GM21381 (cell line): ENCODE results near the gene ATF7.

Source experiments
- ATAC-seq: cut with Tn5 transposase; IDR thresholded peaks from one replicate; pipeline ENCODE4 v1.9.1; 2021; ENCODE audit warnings: mild to moderate bottlenecking, moderate library complexity; ENCODE audit not compliant: unreplicated experiment

Gene ATF7

GRCh38 chr12:53532524-53533445 lies 93.4 kb downstream of the ATF7 start:
- no peak for ATAC-seq

GRCh38 chr12:53532021-53532420 lies 94.2 kb downstream of the ATF7 start:
- no peak for ATAC-seq

- no peak for ATAC-seq
These were observed 95.3 kb downstream of the ATF7 start for GRCh38 chr12:53530920-53531319.

- no peak for ATAC-seq
These were observed 96.1 kb downstream of the ATF7 start for GRCh38 chr12:53530061-53530460.

- no peak for ATAC-seq
These were observed 101.7 kb downstream of the ATF7 start for GRCh38 chr12:53524476-53524875.

GRCh38 chr12:53523131-53523530 lies 103.1 kb downstream of the ATF7 start:
- no peak for ATAC-seq

GRCh38 chr12:53518381-53518780 lies 107.8 kb downstream of the ATF7 start:
- ATAC-seq = no peak

GRCh38 chr12:53516758-53517455 lies 109.3 kb downstream of the ATF7 start:
- no peak for ATAC-seq

- no peak for ATAC-seq
These were observed 110.9 kb downstream of the ATF7 start for GRCh38 chr12:53515291-53515680.

- no peak for ATAC-seq
These were observed 111.4 kb downstream of the ATF7 start for GRCh38 chr12:53514628-53515290.

- ATAC-seq = no peak
These were observed 112.3 kb downstream of the ATF7 start for GRCh38 chr12:53513712-53514410.

- no peak for ATAC-seq
These were observed 115.9 kb downstream of the ATF7 start for GRCh38 chr12:53510181-53510812.

GRCh38 chr12:53508534-53509170 lies 117.5 kb downstream of the ATF7 start:
- peak; percentile 80 for ATAC-seq

- no peak for ATAC-seq
These were observed 118.6 kb downstream of the ATF7 start for GRCh38 chr12:53507603-53507885.

- no peak for ATAC-seq
These were observed 119.1 kb downstream of the ATF7 start, which contains the start of gene NPFF for GRCh38 chr12:53506881-53507602. TSS of gene NPFF (minus strand) at chr12:53507484. CDS start at chr12:53507474, 10 bp downstream.

GRCh38 chr12:53506450-53506785 lies 119.8 kb downstream of the ATF7 start:
- no peak for ATAC-seq

- no peak for ATAC-seq
These were observed 120.4 kb downstream of the ATF7 start for GRCh38 chr12:53505555-53506449.

- ATAC-seq = no peak
These were observed 121.1 kb downstream of the ATF7 start for GRCh38 chr12:53505086-53505485.
